Astrocyte (in vitro differentiated cells and primary cell): ENCODE results near the gene NSD1. TPM values are rescaled to one million over a fixed set of nuclear protein-coding genes. Genes with fewer than 3 reads are reported as not detected.
A peak's percentile ranks its signal among the peaks of the same experiment; 100 is the strongest.

Experiments used
- DNase-seq: peaks from one replicate; pipeline ENCODE4 v3.0.0-alpha.2; 2010; ENCODE audit warnings: low read depth
- FAIRE-seq: peaks from 2 replicates; lab custom pipeline; 2011; peaks lifted over from hg19 to GRCh38; lab: Jason Lieb, UNC
- H2AFZ ChIP-seq: 2 replicates; pipeline ENCODE4 v1.6.0; 2012; ENCODE audit warnings: low read depth, low read length, inconsistent platforms
- H3K27ac ChIP-seq: 2 replicates; pipeline ENCODE4 v1.5.1; 2011; ENCODE audit warnings: low read depth, low read length, inconsistent platforms
- H3K27me3 ChIP-seq: 2 replicates; pipeline ENCODE4 v1.6.0; 2011; ENCODE audit warnings: low read length, inconsistent platforms; ENCODE audit not compliant: insufficient read depth
- H3K36me3 ChIP-seq: 2 replicates; pipeline ENCODE4 v1.5.1; 2011; ENCODE audit warnings: low read length, inconsistent platforms; ENCODE audit not compliant: insufficient read depth
- H3K4me1 ChIP-seq: 2 replicates; pipeline ENCODE4 v1.5.1; 2011; ENCODE audit warnings: low read length, inconsistent platforms; ENCODE audit not compliant: insufficient read depth
- H3K4me2 ChIP-seq: 2 replicates; pipeline ENCODE4 v1.6.0; 2012; ENCODE audit warnings: low read length, inconsistent platforms
- H3K4me3 ChIP-seq: 2 replicates; pipeline ENCODE4 v1.5.1; 2011; ENCODE audit warnings: low read depth, mild to moderate bottlenecking, low read length, inconsistent platforms; ENCODE audit not compliant: insufficient read depth
- H3K79me2 ChIP-seq: 2 replicates; pipeline ENCODE4 v1.6.0; 2012; ENCODE audit warnings: mild to moderate bottlenecking, low read length, inconsistent platforms; ENCODE audit not compliant: insufficient read depth
- H3K9ac ChIP-seq: 2 replicates; pipeline ENCODE4 v1.6.0; 2012; ENCODE audit warnings: mild to moderate bottlenecking, low read length, inconsistent platforms
- H3K9me3 ChIP-seq: 2 replicates; pipeline ENCODE4 v1.5.1; 2012; ENCODE audit warnings: low read depth, mild to moderate bottlenecking, low read length, inconsistent platforms; ENCODE audit not compliant: insufficient read depth
- H4K20me1 ChIP-seq: 2 replicates; pipeline ENCODE4 v1.6.0; 2012; ENCODE audit warnings: low read length, inconsistent platforms; ENCODE audit not compliant: insufficient read depth
- H3K27ac Mint-ChIP-seq: one replicate; pipeline ENCODE4 v1.8.0; 2021; ENCODE audit warnings: mild to moderate bottlenecking, mixed read lengths; ENCODE audit not compliant: unreplicated experiment
- H3K27me3 Mint-ChIP-seq: one replicate; pipeline ENCODE4 v1.8.0; 2021; ENCODE audit warnings: low read depth, mixed read lengths; ENCODE audit not compliant: unreplicated experiment
- H3K36me3 Mint-ChIP-seq: one replicate; pipeline ENCODE4 v1.8.0; 2021; ENCODE audit warnings: low read depth, mixed read lengths; ENCODE audit not compliant: unreplicated experiment
- H3K4me1 Mint-ChIP-seq: one replicate; pipeline ENCODE4 v1.8.0; 2021; ENCODE audit warnings: low read depth, mixed read lengths; ENCODE audit not compliant: unreplicated experiment
- H3K4me3 Mint-ChIP-seq: one replicate; pipeline ENCODE4 v1.8.0; 2021; ENCODE audit warnings: mild to moderate bottlenecking, moderate library complexity, mixed read lengths; ENCODE audit not compliant: unreplicated experiment
- H3K9me3 Mint-ChIP-seq: one replicate; pipeline ENCODE4 v1.8.0; 2021; ENCODE audit warnings: mild to moderate bottlenecking, mixed read lengths; ENCODE audit not compliant: unreplicated experiment
- CTCF ChIP-seq: IDR thresholded peaks from 2 replicates; pipeline ENCODE4 v1.5.1; 2011; ENCODE audit warnings: low read depth, mild to moderate bottlenecking, inconsistent platforms, low read length, moderate library complexity; ENCODE audit not compliant: insufficient read depth
- EZH2 ChIP-seq: IDR thresholded peaks from 2 replicates; pipeline ENCODE4 v1.6.1; 2012; ENCODE audit warnings: mild to moderate bottlenecking, low read length, inconsistent platforms; ENCODE audit not compliant: insufficient read depth
- total RNA-seq: library from RNA; stranded (reverse); gene quantifications from 2 replicates; pipeline ENCODE4 v1.2.1, GENCODE V29; 2021

The NSD1 gene
- total RNA-seq, 1 donor from 2014 or later = 71.9 TPM

GRCh38 chr5:177332896-177333260 lies 199.3 kb downstream of the NSD1 start:
- DNase-seq (no peak), FAIRE-seq (no peak)
- H3K4me3 ChIP-seq = no peak overlapping the region
- H4K20me1 ChIP-seq = peaks cover 52% of the 10 kb centered on the region
- Mint-ChIP-seq H3K36me3 (peaks cover 23% of the 10 kb centered on the region), H3K27me3 (no peaks in the 10 kb centered on the region), H3K4me3 (no peak overlapping the region), H3K9me3 (no peaks in the 10 kb centered on the region), H3K27ac (no peak overlapping the region), H3K4me1 (peaks cover 1% of the 10 kb centered on the region)
- peaks cover 5% of the 10 kb centered on the region for H3K4me1 ChIP-seq
- no peaks in the 10 kb centered on the region for H3K9me3 ChIP-seq
- H3K4me2 ChIP-seq = no peak overlapping the region
- H3K79me2 ChIP-seq = peaks cover 7% of the 10 kb centered on the region
- H3K36me3 ChIP-seq = peaks cover 11% of the 10 kb centered on the region
- no peak for TF ChIP-seq EZH2
- TF ChIP-seq CTCF = no peak
- no peak overlapping the region for H3K9ac ChIP-seq
- H3K27me3 ChIP-seq = no peaks in the 10 kb centered on the region
- H2AFZ ChIP-seq = no peak overlapping the region
- no peak overlapping the region for H3K27ac ChIP-seq

- H3K27ac ChIP-seq = no peak overlapping the region
- H3K9me3 Mint-ChIP-seq = no peaks in the 10 kb centered on the region
- H3K36me3 Mint-ChIP-seq = peaks cover 23% of the 10 kb centered on the region
- H3K27ac Mint-ChIP-seq = peak overlapping the region; percentile 66
- TF ChIP-seq CTCF (no peak), EZH2 (no peak)
- DNase-seq (no peak), FAIRE-seq (no peak)
- H3K27me3 Mint-ChIP-seq = no peaks in the 10 kb centered on the region
- H3K9ac ChIP-seq = no peak overlapping the region
- no peaks in the 10 kb centered on the region for H3K27me3 ChIP-seq
- no peaks in the 10 kb centered on the region for H3K4me1 Mint-ChIP-seq
- H2AFZ ChIP-seq = no peak overlapping the region
- H3K79me2 ChIP-seq = peaks cover 10% of the 10 kb centered on the region
- H3K36me3 ChIP-seq = peaks cover 11% of the 10 kb centered on the region
- H3K4me2 ChIP-seq = no peak overlapping the region
- peaks cover 53% of the 10 kb centered on the region for H4K20me1 ChIP-seq
- no peaks in the 10 kb centered on the region for H3K9me3 ChIP-seq
- no peak overlapping the region for H3K4me3 Mint-ChIP-seq
- H3K4me1 ChIP-seq = no peaks in the 10 kb centered on the region
- no peak overlapping the region for H3K4me3 ChIP-seq
Observed at GRCh38 chr5:177333420-177334154, 200.0 kb downstream of the NSD1 start.

- H4K20me1 ChIP-seq = peaks cover 57% of the 10 kb centered on the region
- H3K4me3 ChIP-seq = no peak overlapping the region
- Mint-ChIP-seq H3K27ac (no peak overlapping the region), H3K4me1 (no peaks in the 10 kb centered on the region), H3K36me3 (peaks cover 23% of the 10 kb centered on the region), H3K27me3 (no peaks in the 10 kb centered on the region), H3K9me3 (no peaks in the 10 kb centered on the region), H3K4me3 (no peak overlapping the region)
- H3K27ac ChIP-seq = no peak overlapping the region
- FAIRE-seq (no peak), DNase-seq (no peak)
- H3K4me2 ChIP-seq = no peak overlapping the region
- H3K79me2 ChIP-seq = peaks cover 15% of the 10 kb centered on the region
- no peak overlapping the region for H3K9ac ChIP-seq
- no peaks in the 10 kb centered on the region for H3K27me3 ChIP-seq
- H3K4me1 ChIP-seq = no peaks in the 10 kb centered on the region
- TF ChIP-seq EZH2 = no peak
- TF ChIP-seq CTCF = no peak
- H2AFZ ChIP-seq = no peak overlapping the region
- peaks cover 14% of the 10 kb centered on the region for H3K36me3 ChIP-seq
- no peaks in the 10 kb centered on the region for H3K9me3 ChIP-seq
Observed at GRCh38 chr5:177334155-177334551, 200.6 kb downstream of the NSD1 start.
